ENCODE measurements around the gene L3MBTL1.
"Not testable (repeated sequence)": the region's sequence is repeated elsewhere in the genome, so short reads cannot be mapped to it uniquely, and the experiment has no call there.

L3MBTL1 gene

GRCh38 chr20:43507150-43508080, at the start of gene L3MBTL1:
L3MBTL1 (plus strand) TSS chr20:43507697; CDS start chr20:43513504, 5,807 bp downstream.
- peak; percentile 3 for DNase-seq

- DNase-seq = no peak
Observed at GRCh38 chr20:43458422-43458924, 49.0 kb upstream of the L3MBTL1 start.

GRCh38 chr20:43459022-43459942, 48.2 kb upstream of the L3MBTL1 start:
- DNase-seq = no peak

- DNase-seq = no peak
Observed at GRCh38 chr20:43460172-43460829, 47.2 kb upstream of the L3MBTL1 start.

- no peak for DNase-seq
Observed at GRCh38 chr20:43460830-43461200, 46.7 kb upstream of the L3MBTL1 start.

GRCh38 chr20:43461894-43462659, 45.4 kb upstream of the L3MBTL1 start:
- no peak for DNase-seq

- no peak for DNase-seq
Observed at GRCh38 chr20:43462660-43463526, 44.6 kb upstream of the L3MBTL1 start.

- no peak for DNase-seq
Observed at GRCh38 chr20:43463527-43464218, 43.8 kb upstream of the L3MBTL1 start.

GRCh38 chr20:43464219-43464790, 43.2 kb upstream of the L3MBTL1 start:
- no peak for DNase-seq

- no peak for DNase-seq
Observed at GRCh38 chr20:43465625-43465943, 41.9 kb upstream of the L3MBTL1 start.

GRCh38 chr20:43467589-43467988, 39.9 kb upstream of the L3MBTL1 start:
- no peak for DNase-seq

- no peak for DNase-seq
Observed at GRCh38 chr20:43472671-43473380, 34.7 kb upstream of the L3MBTL1 start.

GRCh38 chr20:43473381-43473704, 34.2 kb upstream of the L3MBTL1 start:
- no peak for DNase-seq

- DNase-seq = no peak
Observed at GRCh38 chr20:43477193-43477592, 30.3 kb upstream of the L3MBTL1 start.

GRCh38 chr20:43477619-43478018, 29.9 kb upstream of the L3MBTL1 start:
- DNase-seq = no peak

GRCh38 chr20:43490038-43490437, 17.5 kb upstream of the L3MBTL1 start:
- DNase-seq = no peak

GRCh38 chr20:43492101-43492500, 15.4 kb upstream of the L3MBTL1 start:
- DNase-seq = peak; percentile 10

GRCh38 chr20:43495388-43495787, 12.1 kb upstream of the L3MBTL1 start:
- DNase-seq = no peak

GRCh38 chr20:43502021-43502420, 5.5 kb upstream of the L3MBTL1 start:
- DNase-seq = not testable (repeated sequence)

GRCh38 chr20:43506238-43506637, 1.3 kb upstream of the L3MBTL1 start:
- DNase-seq = no peak
